Spinal cord (tissue), 10 donors: ENCODE results near the gene COX17. TPM values are rescaled to one million over a fixed set of nuclear protein-coding genes. Genes with fewer than 3 reads are reported as not detected.

Experiments
- DNase-seq, 6 donors: peaks; one replicate each; pipeline versions ENCODE4 v3.0.0 to v3.0.0-alpha.2; 2013 to 2015; ENCODE audit warnings: low spot score in 6 of 6, low read depth in 4 of 6
- H3K27ac ChIP-seq: one replicate; pipeline ENCODE4 v1.5.1; 2013; ENCODE audit warnings: low read depth, low read length, control low read depth
- H3K27me3 ChIP-seq: one replicate; pipeline ENCODE4 v1.6.1; 2013; ENCODE audit warnings: low read length; ENCODE audit not compliant: control insufficient read depth, insufficient read depth
- H3K36me3 ChIP-seq: one replicate; pipeline ENCODE4 v1.6.1; 2013; ENCODE audit warnings: low read length; ENCODE audit not compliant: control insufficient read depth, insufficient read depth
- H3K4me1 ChIP-seq: one replicate; pipeline ENCODE4 v1.6.1; 2013; ENCODE audit warnings: low read length; ENCODE audit not compliant: control insufficient read depth, insufficient read depth
- H3K4me3 ChIP-seq: one replicate; pipeline ENCODE4 v1.5.1; 2013; ENCODE audit warnings: low read depth, low read length, control low read depth
- H3K9me3 ChIP-seq: one replicate; pipeline ENCODE4 v1.6.1; 2013; ENCODE audit warnings: low read length; ENCODE audit not compliant: control insufficient read depth, insufficient read depth
- WGBS: methylation state at CpG from one replicate; pipeline ENCODE4 v1.1.5; 2013; ENCODE audit warnings: missing lambda C conversion rate; ENCODE audit not compliant: insufficient coverage; 5-methylcytosine and 5-hydroxymethylcytosine counted together
- polyA plus RNA-seq, 2 donors: library from polyadenylated mRNA; unstranded; fragments of 120-200 nt; gene quantifications; one replicate each; pipeline ENCODE4 v1.2.1, GENCODE V29; 2013; ENCODE audit not compliant: insufficient read length in 2 of 2
- total RNA-seq, 2 donors: library from RNA; depleted of rRNA in 1 of 2; stranded (reverse); fragments of 120-200 nt in 1 of 2; fragments of >200 nt in 1 of 2; gene quantifications; one replicate each; pipeline versions ENCODE4 v1.2.3 to v1.2.4, GENCODE V29; 2013 to 2014
- donor health status: healthy.

COX17 gene
- total and polyA plus RNA-seq, 4 donors = 22.8 to 58.5 (median 45.2) TPM

DNA sequence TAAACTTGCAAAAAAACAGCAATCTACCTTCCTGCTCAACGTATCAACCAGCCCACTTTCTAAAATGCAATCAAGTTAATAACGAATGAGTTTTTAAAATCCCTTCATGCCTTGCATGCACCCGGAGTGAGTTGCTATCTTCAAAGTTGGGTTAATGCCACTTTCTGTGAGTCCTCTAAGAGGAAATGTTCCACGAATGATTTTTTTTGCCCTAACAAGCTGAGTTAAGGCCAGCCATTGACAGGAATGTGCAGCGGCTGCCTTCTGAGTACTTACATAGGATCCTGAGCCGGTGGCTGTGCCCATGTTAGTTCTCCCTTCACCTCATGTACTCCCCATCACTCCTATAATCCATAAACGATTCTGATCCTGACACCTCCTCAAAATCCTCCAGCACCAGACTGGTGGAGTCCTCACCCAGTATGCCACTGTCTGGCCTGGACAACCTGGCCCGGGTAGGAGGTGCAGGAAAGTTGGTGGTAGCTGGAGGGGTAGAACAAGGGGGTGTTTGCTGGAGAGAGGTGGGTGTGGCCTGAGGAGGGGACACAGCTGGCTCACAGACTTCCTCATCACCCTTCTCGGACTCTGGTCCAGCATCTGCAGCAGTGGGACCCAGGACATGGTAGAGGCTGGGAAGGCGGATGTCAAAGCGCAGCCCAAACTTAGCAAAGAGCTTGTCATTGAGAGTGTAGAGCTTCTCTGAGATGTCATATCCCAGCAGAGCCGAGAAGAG, 29.2 kb downstream of the COX17 start:
- H3K27me3 ChIP-seq = no peaks in the 10 kb centered on the region
- 83% methylated on average over 8 of the region's 12 CpGs for WGBS
- no peaks in the 10 kb centered on the region for H3K9me3 ChIP-seq
- H3K36me3 ChIP-seq = peaks cover 7% of the 10 kb centered on the region
- DNase-seq = no peak
- H3K4me1 ChIP-seq = no peaks in the 10 kb centered on the region
- H3K27ac ChIP-seq = no peak overlapping the region
- H3K4me3 ChIP-seq = no peak overlapping the region

DNA sequence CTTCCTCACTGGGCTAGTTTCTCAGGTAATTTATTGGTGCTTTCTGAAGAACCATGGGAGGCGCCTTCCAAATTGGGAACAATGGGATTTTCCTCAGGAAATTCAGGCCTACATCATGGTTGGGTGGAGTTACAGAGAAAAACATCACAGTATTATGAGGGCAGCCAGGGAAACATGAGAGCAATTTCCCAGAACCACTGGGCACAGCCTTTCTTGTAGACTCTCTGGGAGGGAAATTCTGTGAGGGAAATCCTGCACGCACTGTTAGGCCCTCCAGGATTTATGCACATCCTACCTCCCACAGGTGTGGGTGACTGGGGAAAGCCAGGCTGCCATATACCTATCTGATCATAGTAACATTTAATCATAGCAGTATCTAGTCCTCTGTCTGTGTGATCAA, 30.0 kb downstream of the COX17 start:
- DNase-seq = no peak
- H3K27ac ChIP-seq = no peak overlapping the region

DNA sequence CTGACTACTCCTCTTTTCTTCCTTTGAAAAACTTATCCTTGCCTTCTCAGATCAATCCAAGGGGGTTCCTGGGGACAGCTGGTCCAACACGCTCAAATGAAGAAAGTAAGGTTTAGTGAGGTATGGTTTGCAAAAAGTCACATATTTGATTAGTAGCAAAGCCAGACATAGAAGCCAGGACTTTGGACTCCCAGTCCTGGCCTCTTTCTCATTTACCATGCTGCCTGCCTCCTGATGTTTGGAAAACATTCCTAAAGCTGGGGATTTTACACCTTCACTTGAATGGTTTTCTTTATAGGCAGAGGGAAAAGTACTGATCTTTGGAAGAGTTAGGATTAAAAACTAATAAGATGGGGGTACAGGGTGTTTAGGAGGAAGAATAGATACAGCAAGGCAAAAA, 31.4 kb downstream of the COX17 start:
- DNase-seq = no peak
- no peaks in the 10 kb centered on the region for H3K9me3 ChIP-seq
- 100% methylated on average over 1 of the region's 1 CpG for WGBS
- H3K4me3 ChIP-seq = no peak overlapping the region
- no peak overlapping the region for H3K27ac ChIP-seq
- H3K36me3 ChIP-seq = peaks cover 3% of the 10 kb centered on the region
- no peaks in the 10 kb centered on the region for H3K4me1 ChIP-seq
- no peaks in the 10 kb centered on the region for H3K27me3 ChIP-seq

More for the DNA sequence above, 30.0 kb downstream of the COX17 start:
- no peaks in the 10 kb centered on the region for H3K27me3 ChIP-seq
- H3K4me1 ChIP-seq = no peaks in the 10 kb centered on the region
- no CpG with 5 or more reads among the region's 2 CpGs for WGBS
- no peak overlapping the region for H3K4me3 ChIP-seq
- H3K9me3 ChIP-seq = no peaks in the 10 kb centered on the region
- H3K36me3 ChIP-seq = peaks cover 3% of the 10 kb centered on the region

DNA sequence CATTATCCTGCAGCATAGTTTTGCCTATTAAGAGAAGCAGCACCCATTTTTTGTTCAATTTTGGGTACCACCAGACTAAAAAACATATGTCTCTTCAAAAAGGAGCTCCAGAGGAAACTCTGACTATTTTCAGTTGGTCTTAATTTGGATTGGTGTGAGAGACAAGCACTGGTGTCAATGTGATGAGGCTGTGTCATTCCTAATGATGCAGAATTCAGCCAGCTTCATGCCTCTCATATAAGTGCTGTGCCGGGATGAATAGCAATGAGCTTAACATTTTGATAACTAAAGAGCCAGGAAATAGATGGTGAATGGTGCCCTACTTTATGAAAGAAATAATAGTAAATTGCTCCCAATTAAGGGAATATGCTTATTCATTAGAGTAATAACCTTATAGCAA, 32.7 kb downstream of the COX17 start:
- H3K27ac ChIP-seq = no peak overlapping the region
- peaks cover 3% of the 10 kb centered on the region for H3K36me3 ChIP-seq
- no peaks in the 10 kb centered on the region for H3K9me3 ChIP-seq
- no peak for DNase-seq
- no peaks in the 10 kb centered on the region for H3K4me1 ChIP-seq
- no peaks in the 10 kb centered on the region for H3K27me3 ChIP-seq
- H3K4me3 ChIP-seq = no peak overlapping the region
- WGBS = no CpG with 5 or more reads among the region's 1 CpG

GRCh38 chr3:119643528-119643927, 33.7 kb downstream of the COX17 start:
- no peak for DNase-seq
- H3K36me3 ChIP-seq = peaks cover 3% of the 10 kb centered on the region
- no peaks in the 10 kb centered on the region for H3K27me3 ChIP-seq
- H3K27ac ChIP-seq = no peak overlapping the region
- H3K9me3 ChIP-seq = no peaks in the 10 kb centered on the region
- H3K4me1 ChIP-seq = no peaks in the 10 kb centered on the region
- no peak overlapping the region for H3K4me3 ChIP-seq
- WGBS = 100% methylated on average over 1 of the region's 2 CpGs

- no peak for DNase-seq
- 93% methylated on average over 2 of the region's 5 CpGs for WGBS
- H3K36me3 ChIP-seq = no peaks in the 10 kb centered on the region
- H3K4me1 ChIP-seq = no peaks in the 10 kb centered on the region
- no peak overlapping the region for H3K27ac ChIP-seq
- no peaks in the 10 kb centered on the region for H3K27me3 ChIP-seq
- H3K4me3 ChIP-seq = no peak overlapping the region
- no peaks in the 10 kb centered on the region for H3K9me3 ChIP-seq
Observed at GRCh38 chr3:119642746-119643473, 34.3 kb downstream of the COX17 start.

GRCh38 chr3:119641416-119641815, 35.8 kb downstream of the COX17 start:
- H3K9me3 ChIP-seq = no peaks in the 10 kb centered on the region
- no peaks in the 10 kb centered on the region for H3K4me1 ChIP-seq
- no CpG with 5 or more reads among the region's 2 CpGs for WGBS
- H3K4me3 ChIP-seq = no peak overlapping the region
- DNase-seq = no peak
- no peaks in the 10 kb centered on the region for H3K27me3 ChIP-seq
- no peaks in the 10 kb centered on the region for H3K36me3 ChIP-seq
- no peak overlapping the region for H3K27ac ChIP-seq

GRCh38 chr3:119639494-119640350, 37.5 kb downstream of the COX17 start:
- Histone ChIP-seq H3K27me3 (no peaks in the 10 kb centered on the region), H3K9me3 (no peaks in the 10 kb centered on the region), H3K36me3 (no peaks in the 10 kb centered on the region), H3K27ac (no peak overlapping the region), H3K4me1 (no peaks in the 10 kb centered on the region), H3K4me3 (no peak overlapping the region)
- no peak for DNase-seq
- WGBS = no CpG with 5 or more reads among the region's 2 CpGs

GRCh38 chr3:119637679-119638477, 39.3 kb downstream of the COX17 start:
- 93% methylated on average over 2 of the region's 3 CpGs for WGBS

More at GRCh38 chr3:119637679-119638477, 39.3 kb downstream of the COX17 start:
- Histone ChIP-seq H3K4me1 (no peaks in the 10 kb centered on the region), H3K27ac (no peak overlapping the region), H3K27me3 (no peaks in the 10 kb centered on the region), H3K36me3 (no peaks in the 10 kb centered on the region), H3K4me3 (no peak overlapping the region), H3K9me3 (no peaks in the 10 kb centered on the region)
- no peak for DNase-seq
